G401.6 (cell line): Measurements from ENCODE around the gene ZNF112.
A peak's percentile ranks its signal among the peaks of the same experiment; 100 is the strongest.
"Not testable (repeated sequence)": the region's sequence is repeated elsewhere in the genome, so short reads cannot be mapped to it uniquely, and the experiment has no call there.

Source experiments
- FAIRE-seq: peaks from 2 replicates; lab custom pipeline; 2012; peaks lifted over from hg19 to GRCh38; lab: Jason Lieb, UNC

The ZNF112 gene

GRCh38 chr19:44356383-44357111 lies at the start of gene ZNF112:
Gene ZNF112, minus strand, starts transcription at chr19:44356680. Its CDS starts 16,141 bp downstream, at chr19:44340539.
- FAIRE-seq = peak; percentile 98

- no peak for FAIRE-seq
These were observed 44.9 kb upstream of the ZNF112 start, which contains the start of gene ZNF285 for GRCh38 chr19:44401139-44402115. Gene ZNF285, minus strand, starts transcription at chr19:44401608. Its CDS starts 4,395 bp downstream, at chr19:44397213.

GRCh38 chr19:44389268-44389667 lies 32.8 kb upstream of the ZNF112 start:
- FAIRE-seq = not testable (repeated sequence)

GRCh38 chr19:44374789-44375188 lies 18.3 kb upstream of the ZNF112 start:
- FAIRE-seq = no peak

- FAIRE-seq = no peak
These were observed 15.5 kb upstream of the ZNF112 start for GRCh38 chr19:44371815-44372480.

GRCh38 chr19:44367024-44367423 lies 10.5 kb upstream of the ZNF112 start:
- FAIRE-seq = no peak

GRCh38 chr19:44346556-44346955 lies 9.9 kb downstream of the ZNF112 start:
- no peak for FAIRE-seq

- no peak for FAIRE-seq
These were observed 10.5 kb downstream of the ZNF112 start for GRCh38 chr19:44345959-44346358.

GRCh38 chr19:44344255-44344654 lies 12.2 kb downstream of the ZNF112 start:
- FAIRE-seq = no peak

GRCh38 chr19:44341794-44342193 lies 14.7 kb downstream of the ZNF112 start:
- no peak for FAIRE-seq

GRCh38 chr19:44334639-44335038 lies 21.8 kb downstream of the ZNF112 start:
- FAIRE-seq = not testable (repeated sequence)

GRCh38 chr19:44332145-44332544 lies 24.3 kb downstream of the ZNF112 start:
- FAIRE-seq = no peak

- FAIRE-seq = no peak
These were observed 40.6 kb downstream of the ZNF112 start for GRCh38 chr19:44315883-44316282.

- no peak for FAIRE-seq
These were observed 43.2 kb downstream of the ZNF112 start for GRCh38 chr19:44313231-44313630.

- no peak for FAIRE-seq
These were observed 48.5 kb downstream of the ZNF112 start for GRCh38 chr19:44308011-44308410.

GRCh38 chr19:44306283-44306682 lies 50.2 kb downstream of the ZNF112 start:
- FAIRE-seq = no peak

- no peak for FAIRE-seq
These were observed 51.0 kb downstream of the ZNF112 start for GRCh38 chr19:44305457-44305856.

GRCh38 chr19:44304659-44305193 lies 51.8 kb downstream of the ZNF112 start, which contains the start of gene ZNF235:
Gene ZNF235, minus strand, starts transcription at chr19:44305025. Its CDS starts 1,621 bp downstream, at chr19:44303404.
- FAIRE-seq = peak; percentile 97

GRCh38 chr19:44303976-44304568 lies 52.4 kb downstream of the ZNF112 start:
- no peak for FAIRE-seq

GRCh38 chr19:44303320-44303719 lies 53.2 kb downstream of the ZNF112 start:
- no peak for FAIRE-seq

- no peak for FAIRE-seq
These were observed 71.5 kb downstream of the ZNF112 start for GRCh38 chr19:44284968-44285367.

GRCh38 chr19:44282846-44283245 lies 73.6 kb downstream of the ZNF112 start:
- no peak for FAIRE-seq
